GM10266 (cell line): ENCODE data around the gene TSLP.

Source experiments
- DNase-seq: peaks from one replicate; pipeline ENCODE4 v3.0.0; 2012; ENCODE audit errors: extremely low spot score
- CTCF ChIP-seq: IDR thresholded peaks from 2 replicates; pipeline ENCODE4 v1.5.1; 2012; ENCODE audit warnings: mild to moderate bottlenecking, low read depth; ENCODE audit not compliant: control insufficient read depth, insufficient read depth; ENCODE audit errors: missing control alignments

Gene TSLP

GRCh38 chr5:111116550-111116949 lies 45.0 kb downstream of the TSLP start:
- no peak for TF ChIP-seq CTCF
- no peak for DNase-seq

GRCh38 chr5:111117136-111117535 lies 45.6 kb downstream of the TSLP start:
- TF ChIP-seq CTCF = no peak
- DNase-seq = no peak

GRCh38 chr5:111119221-111119620 lies 47.7 kb downstream of the TSLP start:
- TF ChIP-seq CTCF = no peak
- DNase-seq = no peak

- no peak for DNase-seq
- TF ChIP-seq CTCF = no peak
Measured at GRCh38 chr5:111119856-111120255, 48.3 kb downstream of the TSLP start.

- TF ChIP-seq CTCF = no peak
- no peak for DNase-seq
Measured at GRCh38 chr5:111120911-111121310, 49.4 kb downstream of the TSLP start.

- TF ChIP-seq CTCF = no peak
- DNase-seq = no peak
Measured at GRCh38 chr5:111121926-111122325, 50.4 kb downstream of the TSLP start.

- TF ChIP-seq CTCF = no peak
- no peak for DNase-seq
Measured at GRCh38 chr5:111122398-111122797, 50.9 kb downstream of the TSLP start.
